ENCODE data around the gene INPPL1.

Gene INPPL1

GRCh38 chr11:72245263-72245816 is 20.8 kb downstream of the INPPL1 start:
- TF ChIP-seq POLR2AphosphoS5 (IDR thresholded peaks at IDR 0.05; ENCODE audit: low read depth, low read length) (no peak), TAF1 (IDR thresholded peaks at IDR 0.05; ENCODE audit: borderline replicate concordance, insufficient read depth, low read length) (no peak), SIN3A (IDR thresholded peaks at IDR 0.05; ENCODE audit: borderline replicate concordance, insufficient read depth, low read length) (no peak), REST (IDR thresholded peaks at IDR 0.05; ENCODE audit: insufficient read depth in 1 of 2, low read depth in 2 of 2, low read length in 2 of 2) (no peak), FOXP2 (optimal IDR thresholded peaks at IDR 0.05; ENCODE audit: borderline replicate concordance, extremely low read depth, extremely low read length, insufficient read depth) (no peak)

- TF ChIP-seq POLR2AphosphoS5 (IDR thresholded peaks at IDR 0.05; ENCODE audit: low read depth, low read length): no peak
- no peak for TF ChIP-seq REST (IDR thresholded peaks at IDR 0.05; ENCODE audit: insufficient read depth in 1 of 2, low read depth in 2 of 2, low read length in 2 of 2)
- TF ChIP-seq TAF1 (IDR thresholded peaks at IDR 0.05; ENCODE audit: borderline replicate concordance, insufficient read depth, low read length): no peak
- TF ChIP-seq SIN3A (IDR thresholded peaks at IDR 0.05; ENCODE audit: borderline replicate concordance, insufficient read depth, low read length): no peak
- TF ChIP-seq FOXP2 (optimal IDR thresholded peaks at IDR 0.05; ENCODE audit: borderline replicate concordance, extremely low read depth, extremely low read length, insufficient read depth): no peak
These were observed 23.0 kb downstream of the INPPL1 start for GRCh38 chr11:72247584-72247983.

- TF ChIP-seq SIN3A (IDR thresholded peaks at IDR 0.05; ENCODE audit: borderline replicate concordance, insufficient read depth, low read length): no peak
- TF ChIP-seq FOXP2 (optimal IDR thresholded peaks at IDR 0.05; ENCODE audit: borderline replicate concordance, extremely low read depth, extremely low read length, insufficient read depth): no peak
- TF ChIP-seq TAF1 (IDR thresholded peaks at IDR 0.05; ENCODE audit: borderline replicate concordance, insufficient read depth, low read length): no peak
- TF ChIP-seq POLR2AphosphoS5 (IDR thresholded peaks at IDR 0.05; ENCODE audit: low read depth, low read length): no peak
- TF ChIP-seq REST (IDR thresholded peaks at IDR 0.05; ENCODE audit: insufficient read depth in 1 of 2, low read depth in 2 of 2, low read length in 2 of 2): no peak
These were observed 25.4 kb downstream of the INPPL1 start for GRCh38 chr11:72249961-72250360.

- TF ChIP-seq FOXP2 (optimal IDR thresholded peaks at IDR 0.05; ENCODE audit: borderline replicate concordance, extremely low read depth, extremely low read length, insufficient read depth): no peak
These were observed 26.3 kb downstream of the INPPL1 start for GRCh38 chr11:72250661-72251464.

GRCh38 chr11:72251614-72252013 is 27.0 kb downstream of the INPPL1 start:
- TF ChIP-seq TAF1 (IDR thresholded peaks at IDR 0.05; ENCODE audit: borderline replicate concordance, insufficient read depth, low read length) (no peak), POLR2AphosphoS5 (IDR thresholded peaks at IDR 0.05; ENCODE audit: low read depth, low read length) (no peak), SIN3A (IDR thresholded peaks at IDR 0.05; ENCODE audit: borderline replicate concordance, insufficient read depth, low read length) (no peak), FOXP2 (optimal IDR thresholded peaks at IDR 0.05; ENCODE audit: borderline replicate concordance, extremely low read depth, extremely low read length, insufficient read depth) (no peak), REST (IDR thresholded peaks at IDR 0.05; ENCODE audit: insufficient read depth in 1 of 2, low read depth in 2 of 2, low read length in 2 of 2) (no peak)
